Renal pelvis (tissue), 4 donors: ENCODE data around the gene TNS4. TPM values are rescaled to one million over a fixed set of nuclear protein-coding genes. Genes with fewer than 3 reads are reported as not detected.
A peak's percentile ranks its signal among the peaks of the same experiment; 100 is the strongest.

ENCODE experiments used
- DNase-seq: peaks from one replicate; pipeline ENCODE4 v3.0.0-alpha.2; 2013
- polyA plus RNA-seq, 3 donors: library from polyadenylated mRNA; unstranded; fragments of 120-200 nt; gene quantifications; one replicate each; pipeline ENCODE4 v1.2.1, GENCODE V29; 2013; ENCODE audit not compliant: insufficient read length in 3 of 3

The TNS4 gene
- polyA plus RNA-seq, 3 donors: 0.01 to 0.08 TPM; not detected in 1

DNA sequence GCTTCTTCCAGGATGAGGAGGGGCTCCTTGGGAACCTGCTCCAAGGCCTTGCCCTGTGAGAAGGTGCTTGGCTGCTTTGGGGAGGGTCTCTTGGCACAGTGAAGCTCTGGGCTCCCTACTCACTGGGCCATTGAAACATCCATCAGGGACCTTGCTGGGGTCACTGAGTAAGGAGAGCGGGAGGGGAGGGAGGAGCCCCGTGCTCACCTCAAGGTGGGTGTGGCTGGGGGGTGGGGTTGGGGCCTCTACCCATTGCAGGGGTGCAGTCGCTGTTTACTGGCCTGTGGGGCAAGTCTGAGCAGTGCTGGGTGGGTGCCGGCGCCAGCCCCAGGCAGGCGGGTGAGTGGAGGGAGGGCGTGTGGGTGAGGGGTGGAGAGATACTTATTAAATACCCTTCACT, 9.9 kb downstream of the TNS4 start:
- no peak for DNase-seq

DNA sequence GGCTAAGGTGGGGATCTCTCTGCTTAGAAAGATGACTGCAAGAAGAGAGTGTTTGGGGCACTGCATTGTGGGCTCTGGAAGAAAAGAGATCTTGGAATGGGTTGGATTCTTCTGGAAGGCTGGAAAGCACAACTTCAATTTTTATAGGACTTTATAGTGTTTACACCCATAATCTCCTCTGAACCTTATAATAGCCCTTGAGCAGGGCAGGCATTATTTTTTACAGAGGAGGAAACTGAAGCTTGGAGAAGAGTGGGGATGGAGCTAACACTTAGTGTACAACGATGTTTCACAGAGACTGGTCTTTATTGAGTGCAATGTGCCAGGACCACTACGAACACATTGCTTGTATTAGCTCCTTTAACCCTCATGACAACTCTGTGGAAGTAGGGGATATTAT, 10.4 kb downstream of the TNS4 start:
- DNase-seq: no peak

- peak; percentile 46 for DNase-seq
Observed at GRCh38 chr17:40490289-40490853, 11.1 kb downstream of the TNS4 start.

DNA sequence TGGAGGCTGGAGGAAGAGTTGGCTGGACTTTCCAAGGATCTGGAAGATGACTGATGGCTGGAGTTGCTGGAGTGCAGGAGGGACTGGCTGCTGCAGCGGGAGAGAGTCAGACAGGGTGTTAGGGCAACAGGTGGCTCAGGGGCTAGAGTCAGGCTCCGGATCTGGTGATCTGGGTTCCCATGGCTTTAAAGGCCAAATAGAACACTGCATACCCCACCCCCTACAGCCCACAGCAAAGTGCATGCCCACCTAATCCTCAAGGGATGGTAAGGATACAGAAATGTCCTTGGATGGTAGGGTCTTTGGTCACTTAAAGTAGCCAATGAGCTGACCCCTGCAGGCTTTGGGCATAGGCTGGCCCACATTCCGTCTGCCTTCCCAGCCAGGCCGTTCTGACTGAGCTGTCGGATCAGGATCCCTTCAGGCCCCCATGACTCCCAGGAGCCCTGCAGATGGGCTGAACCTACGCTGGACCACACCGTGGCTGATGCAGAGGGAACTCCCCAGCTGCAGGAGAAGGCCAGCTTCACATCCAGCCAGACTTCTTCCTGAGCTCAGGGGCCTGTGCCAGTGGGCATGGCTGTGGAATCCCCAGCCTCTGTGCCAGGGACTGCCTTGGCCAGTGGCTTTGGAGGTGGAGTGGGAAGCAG, 13.9 kb downstream of the TNS4 start:
- DNase-seq: no peak

- DNase-seq: no peak
Observed at GRCh38 chr17:40486522-40487370, 14.7 kb downstream of the TNS4 start.

DNA sequence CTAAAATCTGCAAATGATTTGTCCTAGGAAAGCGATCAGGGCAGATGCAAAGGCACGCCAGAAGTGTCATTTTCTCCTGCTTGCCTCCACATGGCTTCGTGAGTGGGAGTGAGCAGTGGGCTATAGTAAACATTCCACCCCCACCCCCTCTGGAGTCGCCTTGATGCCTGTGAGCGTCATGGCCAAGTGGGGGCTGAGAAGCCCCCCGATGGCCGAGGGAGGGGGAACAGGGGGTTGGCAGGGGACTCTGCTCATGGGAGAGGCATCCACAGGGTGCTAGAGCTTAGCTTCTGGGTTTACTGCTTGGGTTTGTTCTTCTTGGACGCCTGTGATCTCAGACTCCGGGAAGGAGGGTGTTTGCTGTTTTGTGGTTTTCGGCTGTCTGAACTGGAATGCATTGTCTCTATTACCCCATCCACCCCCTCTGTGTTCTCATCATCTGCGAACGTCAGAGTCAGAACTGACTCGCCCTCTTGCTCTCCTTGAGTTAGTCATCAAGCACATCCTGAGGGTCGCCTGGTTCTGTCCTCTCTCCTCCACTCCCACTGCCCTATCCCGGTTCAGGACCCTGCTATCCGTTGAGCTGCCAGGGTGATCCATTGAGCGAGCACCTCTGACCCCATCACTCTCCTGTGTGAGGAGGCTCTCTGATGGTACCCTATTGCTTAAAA, 15.4 kb downstream of the TNS4 start:
- DNase-seq: peak; percentile 53

GRCh38 chr17:40484973-40485530, 16.4 kb downstream of the TNS4 start:
- DNase-seq: no peak

GRCh38 chr17:40484285-40484972, 17.0 kb downstream of the TNS4 start:
- DNase-seq: no peak

GRCh38 chr17:40483679-40484078, 17.7 kb downstream of the TNS4 start:
- DNase-seq: no peak

- no peak for DNase-seq
Observed at GRCh38 chr17:40482722-40483121, 18.7 kb downstream of the TNS4 start.

DNA sequence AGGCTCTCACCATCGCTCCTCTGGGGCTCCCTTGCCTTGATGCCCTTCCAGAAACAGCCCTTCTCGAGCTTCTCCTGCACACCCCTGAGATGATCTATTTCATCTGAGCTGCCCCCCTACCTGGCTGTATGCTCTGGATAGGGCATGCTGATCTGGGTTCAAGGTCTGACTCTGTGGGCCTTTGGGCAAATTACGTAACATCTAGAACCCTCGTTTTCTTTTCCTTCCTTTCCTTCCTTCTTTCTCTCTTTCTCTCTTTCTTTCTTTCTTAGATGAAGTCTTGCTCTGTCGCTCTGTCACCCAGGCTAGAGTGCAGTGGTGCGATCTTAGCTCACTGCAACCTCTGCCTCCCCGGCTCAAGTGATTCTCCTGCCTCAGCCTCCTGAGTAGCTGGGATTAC, 20.3 kb downstream of the TNS4 start:
- DNase-seq: no peak

DNA sequence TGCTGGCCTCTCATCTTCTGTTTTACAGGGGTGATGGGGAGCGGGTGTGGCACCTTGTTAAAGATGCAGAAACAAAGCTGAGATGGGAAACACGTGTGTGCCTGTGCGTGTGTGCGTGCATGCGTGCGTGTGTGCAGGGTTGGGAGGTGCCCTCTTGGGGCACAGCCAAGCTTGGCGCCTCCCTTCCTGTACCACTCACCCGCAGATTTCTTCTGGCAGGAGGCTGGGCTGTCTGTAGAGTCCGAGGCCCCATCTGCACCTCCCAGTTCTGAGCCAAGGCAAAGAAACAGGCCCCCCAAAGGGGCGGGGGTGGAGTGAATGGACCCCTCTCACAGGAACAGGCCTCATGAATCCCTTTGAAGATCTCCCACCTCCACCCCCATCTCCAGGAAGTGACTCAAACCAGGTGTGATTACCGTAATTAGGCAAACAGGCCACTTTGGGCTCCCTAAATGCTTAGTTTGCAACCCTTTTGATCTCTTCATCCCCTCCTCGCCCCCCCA, 20.9 kb downstream of the TNS4 start:
- no peak for DNase-seq

- DNase-seq: no peak
Observed at GRCh38 chr17:40479754-40480480, 21.5 kb downstream of the TNS4 start.

GRCh38 chr17:40478486-40478885, 22.9 kb downstream of the TNS4 start:
- DNase-seq: no peak

DNA sequence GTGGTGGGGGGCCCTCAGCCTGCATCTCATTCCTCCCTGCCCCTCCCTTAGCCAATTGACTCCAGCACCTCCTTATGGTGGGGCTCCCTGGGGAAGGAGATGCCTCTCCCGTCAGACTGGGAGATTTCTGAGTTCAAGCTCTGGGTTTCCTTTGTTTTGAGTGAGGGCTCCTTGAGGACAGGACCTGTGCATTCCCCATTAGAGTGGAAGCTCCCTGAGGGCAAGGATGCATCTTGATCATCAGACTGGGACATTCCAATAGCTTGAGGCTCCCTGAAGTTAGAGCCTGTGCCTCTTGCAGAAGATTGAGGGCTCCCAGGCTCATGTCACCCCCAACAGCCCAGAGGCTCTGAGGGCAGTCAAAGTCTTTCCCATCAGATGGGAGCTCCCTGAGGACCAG, 23.6 kb downstream of the TNS4 start:
- DNase-seq: no peak

DNA sequence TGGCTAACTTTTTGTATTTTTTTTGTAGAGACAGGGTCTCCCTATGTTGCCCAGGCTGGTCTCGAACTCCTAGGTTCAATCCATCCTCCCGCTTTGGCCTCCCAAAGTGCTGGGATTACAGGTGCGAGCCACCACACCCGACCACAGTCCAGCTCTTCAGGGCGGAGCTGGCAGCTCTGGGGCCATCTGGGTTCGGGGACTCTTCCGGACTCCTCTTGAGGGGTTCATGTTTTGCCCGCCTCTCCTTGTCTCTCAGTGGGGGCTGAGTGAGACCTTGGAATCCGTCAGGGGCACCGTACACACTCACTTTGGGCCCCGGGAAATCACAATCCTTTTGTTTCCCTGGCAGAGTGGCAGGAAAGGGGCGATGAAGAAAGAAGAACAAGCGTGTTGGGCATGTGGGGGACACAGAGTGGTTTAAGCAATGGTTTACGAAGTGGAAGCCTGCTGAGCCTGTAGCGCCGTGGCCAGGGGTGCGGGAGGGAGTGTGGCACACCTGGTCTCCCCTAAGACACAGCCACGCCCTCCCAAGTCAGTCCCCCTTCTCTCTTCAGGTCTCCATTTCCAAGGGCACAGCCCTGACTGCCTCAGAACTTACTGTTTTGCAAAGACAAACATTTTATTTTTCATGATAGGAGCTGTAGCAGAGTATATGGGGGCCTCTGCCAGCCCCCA, 26.1 kb downstream of the TNS4 start:
- DNase-seq: no peak

GRCh38 chr17:40474419-40475002, 26.9 kb downstream of the TNS4 start:
- DNase-seq: no peak

GRCh38 chr17:40473573-40474365, 27.7 kb downstream of the TNS4 start:
- DNase-seq: no peak
